Activated CD4-positive, alpha-beta T cell treated with anti-CD3 and anti-CD28 coated beads, Interleukin-2, amount 50 U/mL, for 16 hours (primary cell): ENCODE data around the gene CCDC85C.

Experiments
- DNase-seq: peaks from one replicate; pipeline ENCODE4 v3.0.0-alpha.2; 2020

CCDC85C gene

DNA sequence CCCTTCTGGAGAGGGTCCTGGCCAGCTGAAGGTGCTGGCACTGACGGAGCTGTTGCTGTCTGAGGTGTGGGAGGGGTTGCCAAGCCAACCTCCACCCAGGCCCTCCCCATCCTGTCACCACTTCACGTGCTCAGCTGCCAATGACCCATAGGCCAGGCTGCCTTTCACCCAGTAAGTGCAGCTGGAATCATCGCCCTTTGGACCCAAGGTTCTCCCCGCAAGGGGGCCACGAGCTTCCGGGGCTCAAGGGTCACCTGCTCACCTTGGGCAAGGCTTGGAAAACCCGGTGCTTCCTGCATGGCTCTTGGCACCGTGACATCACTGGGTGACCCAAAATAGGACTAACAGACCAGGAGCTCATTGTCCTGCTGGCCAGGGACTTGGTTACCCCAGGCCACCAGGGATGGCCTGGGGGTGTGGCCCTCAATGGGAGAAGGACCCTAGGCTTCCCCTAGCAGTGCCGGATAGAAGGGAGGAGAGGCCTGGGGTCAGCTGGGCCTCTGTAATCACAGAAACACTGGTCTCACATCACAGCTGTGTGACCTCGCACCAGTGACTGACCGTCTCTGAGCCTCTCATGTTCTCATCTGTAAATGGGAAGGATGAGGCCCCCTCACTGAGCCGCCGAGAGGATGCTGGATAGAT is 51.3 kb downstream of the CCDC85C start:
- DNase-seq: no peak

DNA sequence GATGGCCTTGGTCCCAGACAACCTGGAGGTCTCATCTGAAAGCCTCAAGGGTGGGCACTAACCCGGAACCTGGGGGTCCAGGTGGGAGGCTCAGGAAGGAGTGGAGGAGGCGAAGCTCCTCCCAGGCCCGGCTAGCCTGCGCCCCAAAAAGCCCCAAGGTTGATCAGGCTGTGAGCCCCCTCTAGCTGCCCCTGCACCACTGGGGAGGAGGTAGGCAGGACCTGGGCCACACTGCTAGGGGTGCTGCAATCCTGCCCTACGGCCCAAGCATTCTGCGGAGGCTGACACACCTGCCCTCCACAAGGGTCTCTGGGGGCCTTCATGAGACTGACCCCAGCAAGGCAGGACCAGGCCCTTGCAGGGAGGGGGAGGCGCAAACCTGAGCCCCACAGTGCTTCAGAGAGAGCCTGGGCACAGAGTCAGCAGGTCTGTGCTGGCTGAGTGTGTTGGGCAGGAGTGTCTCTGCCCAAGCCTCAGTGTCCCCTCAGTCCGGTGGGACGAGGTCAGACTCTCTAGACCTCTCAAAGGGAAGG is 51.9 kb downstream of the CCDC85C start:
- DNase-seq: no peak

DNA sequence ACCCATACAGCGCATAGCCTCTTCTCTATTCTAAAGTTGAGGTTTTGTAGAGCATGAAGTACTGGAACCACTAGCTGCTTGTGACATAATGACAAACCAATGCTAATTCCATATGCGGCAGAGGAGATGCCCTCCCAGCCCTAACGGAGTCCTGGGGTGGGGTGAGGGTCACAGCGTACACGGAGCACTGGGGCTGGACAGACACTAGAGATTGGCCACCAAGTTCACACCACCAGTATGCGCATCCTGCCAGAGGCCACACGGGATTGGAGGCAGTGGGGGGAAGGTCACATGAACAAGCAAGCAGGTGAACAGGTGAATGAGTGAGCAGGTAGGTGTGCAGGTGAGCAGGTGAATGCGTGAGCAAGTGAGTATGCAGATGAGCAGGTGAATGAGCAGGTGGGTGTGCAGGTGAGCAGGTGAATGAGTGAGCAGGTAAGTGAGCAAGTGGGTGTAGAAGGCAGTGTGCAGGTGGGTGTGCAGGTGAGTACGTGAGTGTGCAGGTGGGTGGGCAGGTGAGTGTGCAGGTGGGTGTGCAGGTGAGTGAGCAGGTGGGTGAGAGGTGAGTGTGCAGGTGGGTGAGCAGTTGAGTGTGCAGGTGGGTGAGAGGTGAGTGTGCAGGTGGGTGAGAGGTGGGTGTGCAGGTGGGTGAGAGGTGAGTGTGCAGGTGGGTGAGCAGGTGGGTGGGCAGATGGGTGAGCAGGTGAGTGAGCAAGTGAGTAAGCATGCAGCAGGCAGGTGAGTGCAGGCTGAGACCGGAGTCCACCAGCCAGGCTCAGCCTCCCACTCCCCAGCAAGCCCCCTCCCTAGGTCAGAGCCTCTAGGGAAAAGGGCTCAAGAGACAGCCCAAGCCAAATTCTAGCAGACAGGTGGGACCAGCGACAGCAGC is 52.7 kb downstream of the CCDC85C start:
- DNase-seq: no peak

DNA sequence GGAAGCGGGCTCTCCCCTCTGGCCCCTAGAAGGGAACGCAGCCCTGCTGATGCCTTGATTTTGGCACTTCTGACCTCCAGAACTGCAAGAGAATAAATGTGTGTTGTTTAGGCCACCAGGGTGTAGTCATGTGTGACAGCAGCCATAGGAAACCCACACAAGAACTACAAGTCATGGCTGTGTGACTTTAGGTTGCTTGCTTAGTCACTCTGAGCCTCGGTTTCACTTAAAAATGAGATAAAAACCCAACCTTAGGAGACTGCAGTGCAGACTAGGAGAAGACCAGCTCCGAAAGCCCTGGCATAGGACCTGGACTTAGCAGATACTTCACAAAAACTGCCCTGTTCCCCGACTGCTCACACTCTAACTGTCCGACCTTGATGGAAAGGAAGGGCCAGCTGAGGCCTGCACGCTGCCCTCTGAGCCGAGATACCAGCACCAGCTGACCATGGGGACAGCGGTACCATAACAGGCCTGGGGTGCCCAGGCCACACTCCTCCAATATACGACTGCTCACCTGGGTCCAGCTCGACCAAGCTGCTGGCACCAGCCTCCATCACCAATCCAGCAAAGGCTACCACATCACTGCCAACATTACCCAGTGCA is 53.5 kb downstream of the CCDC85C start:
- DNase-seq: no peak

DNA sequence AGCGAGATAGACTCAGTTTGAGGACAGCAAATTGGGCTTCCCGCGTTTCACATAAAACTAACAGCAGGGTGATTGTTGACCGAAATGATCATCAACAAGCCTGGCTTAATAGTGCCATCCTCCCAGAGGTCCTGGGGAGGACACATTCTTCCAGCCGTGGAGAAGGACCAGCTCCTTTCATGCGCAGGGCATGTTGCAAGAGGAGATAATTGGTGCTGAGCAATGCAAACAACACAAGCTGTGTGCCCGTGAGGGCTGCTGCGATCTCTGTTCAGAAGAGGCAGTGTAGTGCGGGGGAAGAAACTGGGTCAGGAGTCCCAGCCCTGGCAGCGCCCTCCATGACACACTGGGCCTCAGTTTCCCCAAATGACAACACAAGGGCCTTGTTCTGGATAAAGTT is 54.3 kb downstream of the CCDC85C start:
- DNase-seq: no peak

DNA sequence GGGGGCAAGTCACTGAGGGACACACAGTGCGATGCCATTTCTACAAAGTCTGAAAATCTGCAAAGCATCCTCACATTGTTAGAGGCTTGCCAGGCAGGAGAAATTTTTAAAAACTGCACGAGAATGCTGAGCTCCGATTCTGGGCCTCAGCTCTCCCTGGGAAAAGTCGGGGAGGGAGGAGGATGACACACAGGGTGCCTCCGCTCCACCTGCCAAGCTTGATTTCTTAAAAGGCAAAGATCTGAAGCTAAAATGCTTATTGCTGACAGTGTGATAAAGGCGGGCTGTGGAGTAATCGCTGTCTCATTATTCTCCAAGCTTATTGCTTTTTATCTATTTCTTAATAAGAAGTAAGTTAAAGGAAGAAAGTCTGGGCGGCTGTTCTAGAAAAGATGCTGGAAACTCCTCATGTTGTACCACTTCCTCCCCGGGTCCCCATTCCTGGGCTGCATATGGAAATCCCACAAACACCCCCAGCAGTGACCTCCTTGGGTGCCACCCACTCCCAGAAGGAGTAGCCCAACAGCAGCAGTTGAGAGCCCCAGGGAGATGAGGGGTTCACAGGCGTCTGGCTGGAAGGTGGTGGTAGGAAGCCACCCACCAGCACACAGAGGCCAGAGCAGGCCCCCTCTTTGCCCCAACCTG is 55.0 kb downstream of the CCDC85C start:
- no peak for DNase-seq

DNA sequence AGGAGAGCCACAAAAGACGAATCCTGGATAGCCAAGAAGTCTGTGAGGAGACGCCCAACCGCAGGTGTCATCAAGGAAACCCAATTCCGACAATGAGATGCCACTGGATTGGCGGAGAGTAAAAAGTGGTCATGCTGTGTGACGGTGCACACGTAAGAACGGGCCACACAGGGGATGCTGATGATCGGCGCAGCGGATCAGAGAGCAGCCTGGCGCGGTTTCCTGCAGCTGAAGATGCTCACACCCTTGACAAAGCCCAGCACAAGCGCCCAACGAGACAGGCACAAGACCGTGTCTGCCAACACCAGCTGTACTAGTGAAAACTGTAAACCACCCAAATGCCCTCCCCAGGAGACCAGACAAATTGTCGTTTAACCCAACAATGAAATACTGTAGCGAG is 55.8 kb downstream of the CCDC85C start:
- DNase-seq: no peak

DNA sequence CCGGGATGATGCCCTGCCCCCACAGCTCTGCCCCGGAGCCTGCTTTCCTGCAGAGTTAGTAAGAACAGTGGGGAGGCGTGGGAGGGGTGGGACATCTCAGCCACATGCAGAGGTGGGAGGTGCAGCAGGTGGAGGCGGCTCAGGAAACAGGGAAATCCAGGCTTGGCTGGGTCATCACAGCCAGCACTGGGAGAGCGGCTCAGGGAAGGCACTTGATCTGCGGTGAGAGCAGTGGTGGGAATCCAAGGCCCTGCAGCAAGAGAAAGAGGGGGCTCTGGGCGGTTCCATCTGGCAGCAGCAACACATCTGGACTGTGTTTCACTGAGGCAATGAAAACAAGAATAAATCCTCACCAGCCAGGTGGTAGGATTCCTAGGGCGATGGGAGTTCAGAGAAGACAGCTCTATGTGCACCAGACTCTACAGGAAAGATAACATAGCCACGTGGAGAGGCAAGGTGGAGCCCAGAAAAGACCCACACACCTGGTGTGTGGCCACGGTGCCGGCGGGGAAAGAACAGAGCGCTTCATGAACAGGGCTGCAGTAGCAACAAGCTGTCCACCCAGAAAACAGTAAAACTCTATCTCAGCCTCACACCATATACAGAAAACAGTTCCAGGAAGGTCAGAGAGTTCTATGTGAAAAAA is 57.6 kb downstream of the CCDC85C start:
- no peak for DNase-seq

DNA sequence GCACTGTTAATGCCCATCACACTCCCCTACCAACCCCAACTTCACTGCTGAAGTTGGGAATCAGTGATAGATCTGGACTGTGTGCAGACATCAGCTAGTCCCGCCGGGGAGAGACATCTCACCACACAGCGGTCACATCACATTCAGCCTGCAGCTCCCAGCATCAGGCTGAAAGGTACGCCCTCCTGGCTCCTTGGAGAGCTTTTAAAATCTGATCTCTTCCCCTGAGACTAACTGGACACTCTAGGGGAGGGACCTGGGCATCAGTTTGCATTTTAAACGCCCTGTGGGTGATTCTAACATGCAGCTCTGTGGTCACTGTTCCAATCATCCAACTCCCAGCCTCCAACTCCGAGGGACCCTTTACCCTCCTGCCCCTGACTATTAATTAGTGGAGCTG is 58.4 kb downstream of the CCDC85C start:
- DNase-seq: no peak

DNA sequence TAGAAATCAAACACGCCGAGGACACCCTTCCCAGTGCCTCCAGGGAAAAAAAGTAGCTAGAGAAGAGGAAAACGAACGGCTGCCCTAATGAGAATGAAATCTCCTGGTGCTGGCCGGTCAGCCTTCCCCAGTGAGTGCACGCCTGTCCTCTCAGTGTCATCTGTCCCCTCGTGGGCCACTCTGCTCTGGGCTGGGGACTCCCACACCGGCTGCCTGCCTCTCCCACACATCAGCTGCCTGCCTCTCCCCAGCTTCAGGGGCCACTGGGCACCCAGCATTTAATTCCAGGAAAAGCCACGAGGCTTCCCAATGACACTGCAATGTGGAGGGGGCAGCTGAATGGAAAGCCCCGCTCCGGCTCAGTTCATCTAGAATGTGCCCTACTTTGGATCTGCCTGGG is 59.0 kb downstream of the CCDC85C start:
- no peak for DNase-seq

DNA sequence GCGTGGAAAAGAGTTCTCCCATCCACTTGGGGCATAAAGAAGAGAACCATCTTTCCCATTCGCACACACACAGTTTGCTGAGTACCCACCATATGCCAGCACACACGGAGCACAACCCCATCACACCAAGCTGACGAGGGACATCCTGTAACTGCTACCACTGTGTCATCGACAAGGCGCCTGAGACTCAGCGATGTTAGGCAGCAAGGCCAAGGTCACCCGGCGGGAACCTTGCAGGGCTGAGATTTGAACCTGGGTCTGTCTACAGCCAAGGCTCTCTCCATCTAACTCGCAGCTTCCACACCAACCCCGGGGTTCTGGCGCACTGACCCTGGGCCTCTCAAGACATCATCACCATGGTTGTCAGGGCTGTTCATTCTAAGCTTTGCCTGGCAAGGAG is 60.0 kb downstream of the CCDC85C start:
- no peak for DNase-seq

DNA sequence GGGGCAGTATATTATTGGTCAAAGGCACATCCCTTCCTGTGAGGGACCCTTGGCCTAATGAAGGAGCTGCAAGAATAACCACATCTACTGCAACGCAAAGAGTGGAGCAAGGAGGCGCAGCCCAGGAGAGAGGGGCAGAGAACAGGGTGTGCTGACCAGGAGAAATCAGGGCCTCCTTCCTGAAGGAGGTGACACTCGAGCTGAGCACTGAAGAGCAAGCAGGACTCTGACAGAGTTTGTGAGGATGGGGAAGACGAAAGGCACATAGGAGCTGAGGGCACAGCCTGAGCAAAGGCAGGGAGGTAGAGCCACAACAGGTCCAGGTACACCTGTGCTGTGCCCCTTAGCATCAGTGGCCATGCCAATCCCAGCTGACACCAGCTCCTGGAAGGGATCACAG is 60.6 kb downstream of the CCDC85C start:
- DNase-seq: no peak

DNA sequence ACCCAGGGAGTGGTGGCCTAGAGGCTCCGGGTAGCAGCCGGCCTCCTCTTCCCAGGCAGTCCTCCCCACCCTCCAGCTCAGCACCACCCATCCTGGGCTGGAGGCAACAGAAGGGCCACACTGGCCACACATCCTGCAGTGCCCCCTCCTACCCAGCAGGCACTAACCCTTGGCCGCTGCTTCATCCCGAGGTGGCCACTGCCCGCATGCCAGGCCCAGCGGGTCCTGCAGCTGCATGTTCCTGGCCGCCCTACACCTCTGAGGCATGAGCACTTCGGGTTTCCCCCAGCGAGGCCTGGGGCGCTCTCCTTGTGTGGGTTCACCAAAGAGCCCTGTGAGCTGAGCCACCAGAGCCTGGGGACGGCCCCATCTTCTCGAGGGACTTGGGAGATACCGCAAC is 61.4 kb downstream of the CCDC85C start:
- no peak for DNase-seq

DNA sequence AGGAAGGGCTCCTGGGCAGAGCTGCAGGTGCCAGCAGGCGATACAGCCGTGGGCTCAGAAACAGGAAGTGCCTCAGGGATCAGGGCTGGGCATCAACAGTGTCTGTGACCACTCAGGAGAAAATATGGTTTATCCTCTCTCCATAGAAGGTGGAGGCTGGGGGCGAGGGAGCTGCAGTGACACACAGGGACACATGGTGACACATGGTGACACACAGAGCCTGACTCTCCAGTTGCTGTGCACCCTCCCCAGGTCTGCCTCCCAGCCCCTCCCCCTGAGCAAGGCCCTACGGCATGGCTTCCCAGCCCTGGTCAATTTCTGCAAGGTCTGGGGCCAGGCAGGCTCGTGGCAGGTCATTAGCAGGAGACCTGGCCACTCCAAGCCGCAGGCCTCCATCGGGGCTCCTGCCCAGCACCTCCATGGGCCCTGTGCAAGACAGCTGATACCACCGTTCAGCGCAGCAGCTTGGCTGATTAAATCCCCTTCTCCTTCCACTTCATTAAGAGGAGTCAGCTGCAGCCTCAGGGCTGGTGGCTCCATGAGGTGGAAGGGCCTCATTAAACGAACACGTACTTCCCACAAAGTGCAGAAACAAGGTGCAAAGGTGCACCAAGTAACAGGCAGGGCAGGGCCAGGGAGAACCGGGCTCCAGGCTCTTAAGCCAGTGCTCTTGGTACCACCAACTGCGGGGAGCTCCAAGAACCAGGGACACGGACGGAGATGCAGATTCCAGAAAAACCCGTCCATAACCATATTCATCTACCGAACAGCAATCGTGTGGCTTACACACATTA is 62.1 kb downstream of the CCDC85C start:
- no peak for DNase-seq

DNA sequence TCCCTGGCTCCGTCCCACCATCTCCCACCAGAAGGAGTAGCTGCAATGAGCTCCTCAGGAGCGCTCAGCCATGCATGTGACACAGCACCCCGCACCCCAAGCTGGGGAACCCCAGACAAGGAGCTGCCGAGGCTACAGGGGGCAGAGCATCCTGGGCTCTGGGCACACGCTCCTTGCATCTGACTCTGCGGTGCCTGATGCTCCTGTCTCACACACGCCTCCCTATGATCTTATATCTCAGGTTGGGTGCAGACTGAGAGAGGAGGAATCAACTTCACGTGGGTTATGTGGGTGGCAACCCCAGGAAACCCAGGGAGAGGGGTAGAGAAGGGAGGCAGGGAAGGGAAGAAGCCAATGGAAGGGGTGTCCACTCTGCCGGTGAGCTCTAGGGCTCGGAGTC is 62.8 kb downstream of the CCDC85C start:
- no peak for DNase-seq

DNA sequence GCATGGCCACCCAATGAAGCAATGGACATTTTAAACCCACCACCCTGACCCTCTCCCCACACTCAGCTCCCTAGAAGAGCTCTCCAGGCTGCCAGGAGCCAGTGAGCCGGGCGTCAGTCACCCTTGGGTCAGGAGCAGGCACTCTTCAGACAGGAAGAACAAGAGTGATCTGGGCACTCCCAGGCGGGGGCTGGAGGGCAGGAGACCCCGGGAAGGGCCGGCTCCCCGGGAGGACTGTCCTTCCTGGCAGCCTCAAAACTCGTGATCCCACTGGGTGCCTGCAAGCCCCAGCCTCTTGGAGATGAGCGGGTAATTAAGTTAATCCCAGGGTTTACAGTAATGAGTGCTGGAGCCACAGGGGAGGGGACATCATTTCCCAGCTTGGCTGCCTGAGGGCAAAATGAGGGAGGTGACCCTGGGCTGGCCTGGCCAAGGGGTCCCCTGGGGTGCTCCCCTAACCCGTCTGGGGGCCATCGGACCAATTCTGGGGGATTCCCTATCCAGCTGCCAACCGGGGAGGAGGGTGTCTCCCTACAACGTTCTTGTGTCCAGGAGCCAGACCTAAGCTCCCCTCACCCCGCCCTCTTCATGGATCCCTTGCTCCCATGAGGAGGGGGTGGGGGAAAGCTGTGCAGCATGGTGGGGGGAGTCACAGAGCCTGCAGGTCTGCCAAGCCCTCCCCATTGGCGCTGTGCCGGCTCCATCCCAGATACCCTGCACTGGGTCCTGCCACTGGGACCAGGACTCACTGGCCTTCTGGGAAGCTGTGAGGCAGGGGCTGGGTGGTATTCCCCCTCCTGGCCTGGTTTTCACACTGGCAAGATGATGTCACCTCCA is 63.6 kb downstream of the CCDC85C start:
- DNase-seq: no peak

DNA sequence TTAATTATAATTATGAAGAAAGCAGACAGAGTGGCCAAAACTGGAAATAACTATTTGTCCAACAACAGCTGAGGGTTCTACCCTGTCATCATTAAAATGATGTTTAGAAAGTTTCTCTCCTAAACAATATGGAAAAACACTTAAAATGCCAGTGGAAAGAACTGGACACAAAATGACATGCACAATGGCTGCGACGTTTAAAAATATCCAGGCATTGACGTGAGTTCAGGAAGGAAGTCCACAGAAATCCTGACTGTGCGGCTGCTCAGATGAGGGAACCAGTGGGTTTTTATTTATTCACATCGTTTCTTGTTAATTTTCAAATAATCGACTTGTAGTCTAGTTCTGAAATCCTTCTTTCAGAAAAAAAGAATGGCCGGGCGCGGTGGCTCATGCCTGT is 64.5 kb downstream of the CCDC85C start:
- no peak for DNase-seq

DNA sequence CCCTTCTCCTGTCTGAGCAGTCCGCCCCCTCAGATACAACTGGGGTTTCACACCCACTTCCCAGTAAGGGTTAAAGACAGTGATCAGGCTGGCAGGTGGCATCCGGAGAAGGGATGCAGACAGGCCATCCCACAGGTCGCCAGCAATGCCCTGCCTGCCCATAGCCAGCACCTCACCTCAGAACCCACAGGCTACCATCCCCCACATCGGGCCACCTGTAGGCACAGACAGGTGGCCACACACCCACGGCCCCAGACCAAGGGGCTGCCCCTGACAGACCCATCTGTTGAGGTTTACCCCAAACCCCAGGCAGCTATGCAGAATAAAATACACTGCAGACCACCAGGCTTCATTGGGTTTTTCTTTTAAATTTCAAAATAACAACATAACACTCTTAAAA is 65.3 kb downstream of the CCDC85C start:
- no peak for DNase-seq

DNA sequence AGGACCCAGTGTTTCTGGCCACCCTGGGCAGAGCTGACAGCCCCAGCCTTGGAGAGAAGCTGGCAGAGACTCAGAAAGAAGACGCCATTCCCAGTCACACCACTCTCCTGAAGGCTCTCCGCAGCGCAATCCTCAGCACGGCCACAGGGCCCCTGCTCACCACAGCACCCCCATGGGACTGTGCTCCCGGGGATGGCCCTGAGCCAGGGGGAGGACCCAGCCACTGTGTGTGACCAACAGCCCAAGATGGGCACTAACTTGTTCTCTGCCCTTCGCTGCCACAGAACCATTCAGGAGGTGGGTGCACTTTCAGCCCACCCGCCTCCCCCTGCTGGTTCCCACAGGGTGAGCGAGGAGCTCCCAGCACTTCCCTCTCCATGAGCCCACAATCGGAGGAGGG is 65.7 kb downstream of the CCDC85C start:
- no peak for DNase-seq

DNA sequence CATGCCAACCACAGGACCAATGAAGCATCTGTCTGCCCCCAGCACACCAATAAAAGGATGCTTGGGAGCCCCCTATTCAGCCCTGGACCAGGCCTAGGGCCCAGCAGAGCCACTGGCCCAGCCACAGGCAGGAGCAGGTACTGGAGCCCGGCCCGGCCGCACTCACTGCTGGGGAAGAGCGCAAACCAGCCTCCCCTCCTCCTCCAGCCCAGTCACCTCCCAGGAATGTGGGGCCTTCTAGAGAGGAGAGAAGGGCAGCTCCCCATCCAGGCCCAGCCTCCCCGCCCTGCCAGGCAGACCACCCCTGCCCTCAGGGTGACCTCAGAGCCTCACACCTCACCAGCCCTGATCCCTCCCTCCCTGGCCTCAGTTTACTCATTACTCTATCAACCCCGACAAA is 66.6 kb downstream of the CCDC85C start:
- DNase-seq: no peak
